ENCODE results near the gene WNT3A. TPM values are rescaled to one million over a fixed set of nuclear protein-coding genes. Genes with fewer than 3 reads are reported as not detected.
"Not testable (repeated sequence)": the region's sequence is repeated elsewhere in the genome, so short reads cannot be mapped to it uniquely, and the experiment has no call there.

The WNT3A gene
- total RNA-seq, 2 experiments from 2014 or later: not detected

GRCh38 chr1:228018125-228018398 is 11.3 kb downstream of the WNT3A start:
- no peaks in the 10 kb centered on the region for H3K36me3 Mint-ChIP-seq (ENCODE audit: low read depth)
- H3K4me3 Mint-ChIP-seq: no peak overlapping the region
- DNase-seq: no peak
- intact Hi-C loops (cut with micrococcal nuclease): no loop called here
- no peaks in the 10 kb centered on the region for H3K4me1 Mint-ChIP-seq (ENCODE audit: low read depth)
- CTCF ChIA-PET: no interaction called here
- no peaks in the 10 kb centered on the region for H3K9me3 Mint-ChIP-seq
- H3K27me3 Mint-ChIP-seq (ENCODE audit: low read depth): no peaks in the 10 kb centered on the region
- no peak overlapping the region for H3K27ac Mint-ChIP-seq

DNA sequence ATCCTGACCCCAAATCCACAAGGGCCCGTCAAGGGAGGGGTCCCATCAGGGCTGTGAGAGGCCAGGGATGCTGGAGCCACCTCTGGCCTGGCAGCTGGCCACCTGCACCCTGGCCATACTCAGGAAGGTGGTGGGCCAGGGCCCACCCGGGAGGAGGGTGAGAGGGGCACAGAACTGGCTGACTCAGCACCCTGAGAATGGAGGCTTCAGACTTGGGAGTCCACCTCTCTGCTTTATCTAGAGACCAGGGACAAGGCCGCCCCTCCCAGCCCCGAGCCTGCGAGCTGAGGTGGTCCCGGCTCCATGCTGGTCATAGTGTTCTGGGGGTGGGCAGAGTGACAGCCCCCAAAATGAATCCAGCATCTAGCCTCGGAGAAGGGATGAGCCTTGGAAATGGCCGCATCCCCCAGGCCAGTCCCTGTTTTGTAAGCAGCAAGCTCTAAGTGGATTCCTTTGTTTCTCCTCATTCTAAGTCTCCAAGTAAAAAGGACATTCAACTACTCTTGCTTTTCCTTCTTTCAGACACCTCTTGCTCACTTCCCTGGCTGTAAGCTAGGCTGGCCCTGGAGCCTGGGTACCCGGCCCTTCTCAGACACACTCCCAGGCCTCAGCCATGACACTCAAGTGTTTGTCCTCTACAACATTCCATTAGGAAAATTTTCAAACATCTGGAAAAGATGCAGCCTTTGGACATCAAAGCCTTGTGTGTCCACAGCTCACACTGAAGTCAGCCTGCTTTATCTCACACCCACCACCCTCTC is 12.3 kb downstream of the WNT3A start:
- H3K36me3 Mint-ChIP-seq (ENCODE audit: low read depth): no peaks in the 10 kb centered on the region
- intact Hi-C loops (cut with micrococcal nuclease): no loop called here
- CTCF ChIA-PET: interaction anchor here (0.6 kb wide), 1 partner anchor 35 kb away, joined by 3 read pairs; no protein-coding TSS in a partner anchor

GRCh38 chr1:228019722-228020083 is 12.9 kb downstream of the WNT3A start:
- DNase-seq; H3K27me3 Mint-ChIP-seq (ENCODE audit: low read depth); H3K4me1 Mint-ChIP-seq (ENCODE audit: low read depth); H3K27ac Mint-ChIP-seq; H3K9me3 Mint-ChIP-seq; intact Hi-C loops (cut with micrococcal nuclease); H3K36me3 Mint-ChIP-seq (ENCODE audit: low read depth); H3K4me3 Mint-ChIP-seq: not testable (repeated sequence)
- CTCF ChIA-PET: interaction anchor here (0.6 kb wide), 1 partner anchor 35 kb away, joined by 3 read pairs; no protein-coding TSS in a partner anchor

More for the DNA sequence above, 12.3 kb downstream of the WNT3A start:
- no peak overlapping the region for H3K4me3 Mint-ChIP-seq
- no peaks in the 10 kb centered on the region for H3K27me3 Mint-ChIP-seq (ENCODE audit: low read depth)
- H3K9me3 Mint-ChIP-seq: no peaks in the 10 kb centered on the region
- no peak for DNase-seq
- H3K4me1 Mint-ChIP-seq (ENCODE audit: low read depth): no peaks in the 10 kb centered on the region
- H3K27ac Mint-ChIP-seq: no peak overlapping the region

- CTCF ChIA-PET: no interaction called here
- Mint-ChIP-seq H3K9me3 (no peaks in the 10 kb centered on the region), H3K36me3 (ENCODE audit: low read depth) (no peaks in the 10 kb centered on the region), H3K27ac (no peak overlapping the region), H3K27me3 (ENCODE audit: low read depth) (no peaks in the 10 kb centered on the region), H3K4me3 (no peak overlapping the region), H3K4me1 (ENCODE audit: low read depth) (no peaks in the 10 kb centered on the region)
- DNase-seq: peak; percentile 1
- intact Hi-C loops (cut with micrococcal nuclease): no loop called here
Measured at GRCh38 chr1:228020686-228021354, 14.0 kb downstream of the WNT3A start.

GRCh38 chr1:228021355-228022030 is 14.7 kb downstream of the WNT3A start:
- CTCF ChIA-PET: no interaction called here
- Mint-ChIP-seq H3K27me3 (ENCODE audit: low read depth) (no peaks in the 10 kb centered on the region), H3K27ac (no peak overlapping the region), H3K4me1 (ENCODE audit: low read depth) (no peaks in the 10 kb centered on the region), H3K4me3 (no peak overlapping the region), H3K36me3 (ENCODE audit: low read depth) (no peaks in the 10 kb centered on the region), H3K9me3 (no peaks in the 10 kb centered on the region)
- intact Hi-C loops (cut with micrococcal nuclease): no loop called here
- DNase-seq: peak; percentile 3

DNA sequence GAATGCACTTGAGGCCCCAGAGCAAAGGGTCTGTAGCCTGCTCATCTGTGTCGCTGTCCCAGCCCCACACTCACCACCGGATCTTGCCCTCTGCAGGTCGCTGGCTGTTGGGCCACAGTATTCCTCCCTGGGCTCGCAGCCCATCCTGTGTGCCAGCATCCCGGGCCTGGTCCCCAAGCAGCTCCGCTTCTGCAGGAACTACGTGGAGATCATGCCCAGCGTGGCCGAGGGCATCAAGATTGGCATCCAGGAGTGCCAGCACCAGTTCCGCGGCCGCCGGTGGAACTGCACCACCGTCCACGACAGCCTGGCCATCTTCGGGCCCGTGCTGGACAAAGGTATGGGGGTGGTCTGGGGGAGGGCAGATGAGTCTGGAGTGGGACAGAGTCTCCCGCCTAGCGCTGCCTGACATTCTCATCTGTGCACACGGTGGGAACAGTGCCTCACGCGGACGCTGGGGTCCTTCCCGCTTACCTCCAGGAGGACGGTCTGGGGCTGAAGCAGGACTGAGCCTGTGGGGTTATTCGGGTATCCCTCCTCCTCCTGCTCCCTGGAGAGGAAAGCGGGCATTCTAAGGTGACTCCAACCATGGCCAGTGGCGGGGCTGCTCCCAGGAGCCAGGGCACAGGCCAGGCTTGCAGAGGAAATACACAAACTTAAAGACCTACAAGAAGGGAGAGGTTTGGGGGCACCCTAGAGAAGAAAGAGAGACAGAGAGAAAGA is 15.9 kb downstream of the WNT3A start:
- CTCF ChIA-PET: no interaction called here
- Mint-ChIP-seq H3K27ac (no peak overlapping the region), H3K36me3 (ENCODE audit: low read depth) (no peaks in the 10 kb centered on the region), H3K4me1 (ENCODE audit: low read depth) (no peaks in the 10 kb centered on the region), H3K27me3 (ENCODE audit: low read depth) (peaks cover 3% of the 10 kb centered on the region), H3K4me3 (no peak overlapping the region), H3K9me3 (no peaks in the 10 kb centered on the region)
- intact Hi-C loops (cut with micrococcal nuclease): no loop called here
- no peak for DNase-seq

GRCh38 chr1:228023294-228023639 is 16.5 kb downstream of the WNT3A start:
- CTCF ChIA-PET: no interaction called here

DNA sequence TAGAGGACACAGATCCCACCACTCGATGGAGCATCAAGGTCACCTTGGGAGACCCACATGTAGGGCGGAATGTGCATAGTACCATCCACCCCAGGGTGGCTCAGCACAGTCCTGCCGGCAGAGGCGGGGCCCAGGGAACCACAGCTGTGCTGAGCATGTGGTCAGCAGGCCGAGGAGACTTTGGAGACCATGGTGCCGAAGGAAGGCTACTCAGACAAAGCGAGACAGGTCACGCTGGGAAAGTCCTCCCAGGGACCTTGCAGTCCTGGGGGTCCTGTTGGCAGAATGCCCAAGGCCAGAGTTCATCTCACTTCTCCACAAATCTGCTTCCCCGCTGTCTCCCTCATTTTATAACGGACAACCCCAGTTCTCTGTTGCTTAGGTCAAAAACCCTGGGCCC is 22.5 kb downstream of the WNT3A start:
- DNase-seq: no peak

More at GRCh38 chr1:228023294-228023639, 16.5 kb downstream of the WNT3A start:
- no peaks in the 10 kb centered on the region for H3K9me3 Mint-ChIP-seq
- no peak overlapping the region for H3K27ac Mint-ChIP-seq
- DNase-seq: no peak
- H3K27me3 Mint-ChIP-seq (ENCODE audit: low read depth): peaks cover 5% of the 10 kb centered on the region
- intact Hi-C loops (cut with micrococcal nuclease): no loop called here
- no peaks in the 10 kb centered on the region for H3K4me1 Mint-ChIP-seq (ENCODE audit: low read depth)
- H3K36me3 Mint-ChIP-seq (ENCODE audit: low read depth): no peaks in the 10 kb centered on the region
- H3K4me3 Mint-ChIP-seq: no peak overlapping the region

DNA sequence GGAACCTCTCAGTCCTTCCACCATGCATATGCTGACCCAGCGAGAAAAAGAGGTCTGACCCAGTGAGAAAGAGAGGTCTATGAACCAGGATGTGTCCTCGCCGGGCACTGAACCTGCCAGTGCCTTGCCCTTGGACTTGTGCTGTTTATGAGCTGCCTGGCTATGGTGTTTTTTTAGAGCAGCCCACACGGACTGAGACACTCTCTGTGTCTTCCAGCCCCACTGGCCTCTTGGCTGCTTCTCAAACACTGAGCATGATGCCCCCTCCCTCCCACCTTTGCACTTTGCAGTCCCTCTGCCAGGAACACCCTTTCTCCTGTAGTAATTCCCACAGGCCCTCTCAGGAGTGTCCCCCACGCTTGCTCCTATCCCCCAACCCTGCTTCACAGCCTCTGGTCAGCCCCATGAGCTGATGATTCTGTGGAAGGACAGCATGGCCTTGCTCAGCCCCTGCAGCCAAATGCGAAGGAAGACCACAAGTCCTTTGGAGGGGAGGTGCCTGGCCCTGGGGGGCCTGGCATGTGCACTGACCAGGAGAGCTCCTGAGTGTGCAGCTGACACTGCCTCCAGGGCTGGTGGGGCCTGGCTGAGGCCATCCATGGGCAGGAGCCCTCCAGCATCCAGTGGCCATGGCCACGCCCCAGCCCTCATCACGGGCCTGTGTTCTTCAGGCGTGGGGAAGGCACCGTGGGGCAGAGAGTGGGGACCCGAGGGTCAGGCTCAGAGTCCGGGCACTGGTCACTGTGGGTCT is 23.8 kb downstream of the WNT3A start:
- H3K36me3 Mint-ChIP-seq (ENCODE audit: low read depth): peaks cover 3% of the 10 kb centered on the region
- H3K9me3 Mint-ChIP-seq: peaks cover 3% of the 10 kb centered on the region
- peaks cover 20% of the 10 kb centered on the region for H3K27me3 Mint-ChIP-seq (ENCODE audit: low read depth)
- no peaks in the 10 kb centered on the region for H3K4me1 Mint-ChIP-seq (ENCODE audit: low read depth)
- intact Hi-C loops (cut with micrococcal nuclease): no loop called here
- H3K4me3 Mint-ChIP-seq: no peak overlapping the region
- CTCF ChIA-PET: no interaction called here
- DNase-seq: no peak
- H3K27ac Mint-ChIP-seq: no peak overlapping the region

More for the DNA sequence above, 22.5 kb downstream of the WNT3A start:
- no peak overlapping the region for H3K4me3 Mint-ChIP-seq
- peaks cover 13% of the 10 kb centered on the region for H3K27me3 Mint-ChIP-seq (ENCODE audit: low read depth)
- H3K36me3 Mint-ChIP-seq (ENCODE audit: low read depth): peaks cover 3% of the 10 kb centered on the region
- CTCF ChIA-PET: interaction anchor here (0.6 kb wide), 1 partner anchor 101 kb away, joined by 3 read pairs; no protein-coding TSS in a partner anchor
- no peaks in the 10 kb centered on the region for H3K4me1 Mint-ChIP-seq (ENCODE audit: low read depth)
- intact Hi-C loops (cut with micrococcal nuclease): no loop called here
- no peak overlapping the region for H3K27ac Mint-ChIP-seq
- H3K9me3 Mint-ChIP-seq: peaks cover 3% of the 10 kb centered on the region

DNA sequence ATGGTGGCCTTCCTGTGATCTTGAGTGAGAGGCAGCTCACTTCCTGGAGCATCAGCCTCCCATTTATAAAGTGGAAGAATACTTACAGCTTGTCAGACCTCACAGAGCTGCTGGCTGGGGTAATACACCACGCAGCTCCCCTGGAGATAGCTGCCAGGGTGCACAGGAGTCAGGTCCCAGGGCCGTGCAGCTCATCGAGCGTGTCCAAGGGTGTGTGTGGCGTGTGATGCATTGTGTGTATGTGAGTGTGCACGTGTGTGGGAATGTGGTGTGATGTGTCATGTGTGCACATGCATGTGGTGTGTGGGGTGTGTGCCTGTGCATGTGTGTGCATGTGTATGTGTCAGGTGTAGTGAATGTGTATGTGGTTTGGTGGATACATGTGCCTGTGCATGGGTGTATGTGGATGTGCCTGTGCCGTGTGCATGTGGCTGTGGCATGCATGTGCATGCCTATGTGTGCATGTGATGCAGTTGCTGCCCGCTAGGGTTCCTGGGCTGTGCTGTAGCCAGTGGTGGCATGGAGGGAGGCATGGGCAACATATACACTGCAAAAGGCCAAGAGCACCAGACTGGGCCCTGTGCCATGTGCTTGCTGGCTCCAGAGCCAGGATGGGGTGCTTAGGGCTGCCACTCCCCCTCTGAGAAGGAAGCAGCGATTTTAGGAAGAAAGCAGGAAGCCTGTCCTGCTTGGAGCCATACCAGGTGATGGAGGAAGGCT is 24.6 kb downstream of the WNT3A start:
- no peak overlapping the region for H3K27ac Mint-ChIP-seq

DNA sequence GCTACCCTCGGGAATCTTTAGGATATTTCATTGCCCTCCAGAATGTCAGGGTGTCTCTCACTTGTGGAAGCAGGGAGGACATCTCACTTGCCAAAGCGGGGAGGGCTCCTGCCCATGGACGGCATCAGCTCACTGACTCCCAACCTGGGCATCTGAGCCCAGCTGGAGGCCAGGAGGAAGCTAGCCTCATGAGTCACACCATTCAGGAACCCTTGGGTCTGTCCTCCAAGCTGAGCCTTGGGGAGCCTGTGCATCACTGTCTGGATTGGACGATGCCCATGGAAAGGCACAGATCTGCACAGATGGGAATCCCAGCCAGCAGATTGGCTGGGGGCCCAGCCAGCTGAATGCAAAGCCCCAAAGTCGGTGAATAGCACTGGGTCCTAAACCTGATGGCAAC is 25.2 kb downstream of the WNT3A start:
- Mint-ChIP-seq H3K27me3 (ENCODE audit: low read depth) (peaks cover 25% of the 10 kb centered on the region), H3K9me3 (peaks cover 3% of the 10 kb centered on the region), H3K4me1 (ENCODE audit: low read depth) (no peaks in the 10 kb centered on the region), H3K27ac (no peak overlapping the region), H3K4me3 (no peak overlapping the region), H3K36me3 (ENCODE audit: low read depth) (peaks cover 3% of the 10 kb centered on the region)
- intact Hi-C loops (cut with micrococcal nuclease): no loop called here
- DNase-seq: no peak
- CTCF ChIA-PET: no interaction called here

More for the DNA sequence above, 24.6 kb downstream of the WNT3A start:
- Mint-ChIP-seq H3K4me1 (ENCODE audit: low read depth) (no peaks in the 10 kb centered on the region), H3K4me3 (no peak overlapping the region), H3K9me3 (peaks cover 3% of the 10 kb centered on the region), H3K27me3 (ENCODE audit: low read depth) (peaks cover 22% of the 10 kb centered on the region), H3K36me3 (ENCODE audit: low read depth) (peaks cover 3% of the 10 kb centered on the region)
- CTCF ChIA-PET: no interaction called here
- DNase-seq: no peak
- intact Hi-C loops (cut with micrococcal nuclease): no loop called here
